Left lung (tissue), 10 donors: Measurements from ENCODE around the gene PI4KA. TPM values are rescaled to one million over a fixed set of nuclear protein-coding genes. Genes with fewer than 3 reads are reported as not detected.

Experiments used
- ATAC-seq: fragments of 200-7000 bp; cut with Tn5 transposase; one replicate; pipeline ENCODE4 v1.9.1; 2020; ENCODE audit warnings: moderate library complexity
- DNase-seq, 4 donors: peaks; one replicate each; pipeline ENCODE4 v3.0.0-alpha.2; 2013 to 2020
- H3K27ac ChIP-seq, 2 donors: fragments of 200-600 bp; sonication (generic) in 1 of 2; one replicate each; pipeline versions ENCODE4 v1.5.0 to v1.8.0; 2020 to 2021
- H3K27me3 ChIP-seq, 2 donors: fragments of 200-600 bp; sonication (generic) in 1 of 2; one replicate each; pipeline versions ENCODE4 v1.5.0 to v1.8.0; 2020 to 2021
- H3K36me3 ChIP-seq, 2 donors: fragments of 200-600 bp; sonication (generic) in 1 of 2; one replicate each; pipeline versions ENCODE4 v1.5.0 to v1.8.0; 2020 to 2021
- H3K4me1 ChIP-seq, 2 donors: fragments of 200-600 bp; one replicate each; pipeline ENCODE4 v1.8.0; 2021
- H3K4me3 ChIP-seq, 2 donors: fragments of 200-600 bp; sonication (generic) in 1 of 2; one replicate each; pipeline versions ENCODE4 v1.5.0 to v1.8.0; 2020 to 2021; ENCODE audit warnings: mild to moderate bottlenecking in 1 of 2
- H3K9me3 ChIP-seq, 2 donors: fragments of 200-600 bp; sonication (generic) in 1 of 2; one replicate each; pipeline versions ENCODE4 v1.5.0 to v1.8.0; 2020 to 2021
- CTCF ChIP-seq, 2 donors: fragments of 200-600 bp; sonication (generic) in 1 of 2; IDR thresholded peaks; one replicate each; pipeline versions ENCODE4 v1.5.0 to v1.8.0; 2021; ENCODE audit warnings: antibody characterized with exemption in 2 of 2
- intact Hi-C, 2 donors: fragments of 100-400 bp; cut with DNase I; formaldehyde crosslinking; loops; one replicate each; pipeline versions ENCODE4 v1.11.2 to v1.14.2; 2022
- polyA plus RNA-seq, 6 donors: library from polyadenylated mRNA; unstranded; fragments of 120-200 nt; gene quantifications; one replicate each; pipeline ENCODE4 v1.2.1, GENCODE V29; 2013; ENCODE audit not compliant: insufficient read length in 6 of 6
- total RNA-seq, 2 donors: library from RNA; stranded (reverse); fragmentation: NEBNext Ultra II Directional; extraction: Animal tissue kit (Norgen Biotek cat#: 25700); gene quantifications; one replicate each; pipeline ENCODE4 v1.2.1, GENCODE V29; 2021
- donor health status: DM: no; HTN: yes; CAD: no.
- donor health status: DM: no; HTN: no; CAD: no.

The PI4KA gene
- total and polyA plus RNA-seq, 8 donors, result 60.5 to 108 (median 70.0) TPM

GRCh38 chr22:20818471-20818870, 40.1 kb downstream of the PI4KA start:
- no peak overlapping the region for H3K27ac ChIP-seq
- H3K36me3 ChIP-seq, result peaks cover 0 to 99% of the 10 kb centered on the region in 2 donors

GRCh38 chr22:20816559-20816958, 42.1 kb downstream of the PI4KA start:
- DNase-seq (no peak), ATAC-seq (no peak)
- intact Hi-C loops, result no loop called here
- H3K27me3 ChIP-seq, result no peaks in the 10 kb centered on the region
- peaks cover 0 to 99% of the 10 kb centered on the region in 2 donors for H3K36me3 ChIP-seq
- no peak for TF ChIP-seq CTCF (IDR thresholded peaks at IDR 0.05)
- H3K4me3 ChIP-seq, result no peak overlapping the region
- no peaks in the 10 kb centered on the region for H3K9me3 ChIP-seq
- H3K27ac ChIP-seq, result no peak overlapping the region
- no peaks in the 10 kb centered on the region for H3K4me1 ChIP-seq

More at GRCh38 chr22:20818471-20818870, 40.1 kb downstream of the PI4KA start:
- no peaks in the 10 kb centered on the region for H3K27me3 ChIP-seq
- H3K4me1 ChIP-seq, result no peaks in the 10 kb centered on the region
- no peak for ATAC-seq
- no peak for DNase-seq
- TF ChIP-seq CTCF (IDR thresholded peaks at IDR 0.05), result no peak
- H3K9me3 ChIP-seq, result no peaks in the 10 kb centered on the region
- intact Hi-C loops, result no loop called here
- H3K4me3 ChIP-seq, result no peak overlapping the region

- H3K4me3 ChIP-seq, result no peak overlapping the region
- no peak for DNase-seq
- H3K4me1 ChIP-seq, result no peaks in the 10 kb centered on the region
- intact Hi-C loops, result no loop called here
- H3K27me3 ChIP-seq, result no peaks in the 10 kb centered on the region
- peaks cover 0 to 99% of the 10 kb centered on the region in 2 donors for H3K36me3 ChIP-seq
- no peaks in the 10 kb centered on the region for H3K9me3 ChIP-seq
- no peak for TF ChIP-seq CTCF (IDR thresholded peaks at IDR 0.05)
- ATAC-seq, result no peak
- H3K27ac ChIP-seq, result no peak overlapping the region
These were observed 43.0 kb downstream of the PI4KA start for GRCh38 chr22:20815477-20816050.

GRCh38 chr22:20814221-20814808, 44.3 kb downstream of the PI4KA start:
- no peak for DNase-seq
- Histone ChIP-seq H3K4me3 (no peak overlapping the region), H3K27ac (no peak overlapping the region), H3K9me3 (no peaks in the 10 kb centered on the region), H3K4me1 (no peaks in the 10 kb centered on the region), H3K36me3 (peaks cover 0 to 99% of the 10 kb centered on the region in 2 donors), H3K27me3 (no peaks in the 10 kb centered on the region)
- no peak for ATAC-seq
- no peak for TF ChIP-seq CTCF (IDR thresholded peaks at IDR 0.05)
- intact Hi-C loops, result no loop called here

GRCh38 chr22:20813056-20813455, 45.6 kb downstream of the PI4KA start:
- intact Hi-C loops, result no loop called here
- Histone ChIP-seq H3K4me3 (no peak overlapping the region), H3K9me3 (no peaks in the 10 kb centered on the region), H3K27me3 (no peaks in the 10 kb centered on the region), H3K27ac (no peak overlapping the region), H3K36me3 (peaks cover 0 to 99% of the 10 kb centered on the region in 2 donors), H3K4me1 (no peaks in the 10 kb centered on the region)
- ATAC-seq (no peak), DNase-seq (no peak)
- no peak for TF ChIP-seq CTCF (IDR thresholded peaks at IDR 0.05)
